Measurements from ENCODE around the gene ZCCHC10. TPM values are rescaled to one million over a fixed set of nuclear protein-coding genes. Genes with fewer than 3 reads are reported as not detected.
A peak's percentile ranks its signal among the peaks of the same experiment; 100 is the strongest.
"Not testable (repeated sequence)": the region's sequence is repeated elsewhere in the genome, so short reads cannot be mapped to it uniquely, and the experiment has no call there.

ZCCHC10 gene
- total RNA-seq, 2 experiments from 2014 or later, result 27.2 to 29.5 TPM

DNA sequence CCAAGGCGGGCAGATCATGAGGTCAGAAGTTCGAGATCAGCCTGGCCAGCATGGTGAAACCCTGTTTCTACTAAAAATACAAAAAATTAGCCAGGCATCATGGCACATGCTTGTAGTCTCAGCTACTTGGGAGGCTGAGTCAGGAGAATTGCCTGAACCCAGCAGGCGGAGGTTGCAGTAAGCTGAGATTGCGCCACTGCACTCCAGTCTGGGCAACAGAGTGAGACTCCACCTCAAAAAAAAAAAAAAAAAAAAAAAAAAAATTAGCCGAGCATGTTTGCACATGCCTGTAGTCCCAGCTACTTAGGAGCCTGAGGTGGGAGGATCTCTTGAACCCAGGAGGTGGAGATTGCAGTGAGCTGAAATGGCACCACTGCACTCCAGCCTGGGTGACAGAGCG lies 10.3 kb upstream of the ZCCHC10 start:
- CTCF ChIA-PET; H3K4me1 Mint-ChIP-seq (ENCODE audit: low read depth); H3K4me3 Mint-ChIP-seq; DNase-seq; H3K9me3 Mint-ChIP-seq (ENCODE audit: insufficient read depth); ATAC-seq; H3K27ac Mint-ChIP-seq; H3K36me3 Mint-ChIP-seq (ENCODE audit: low read depth); H3K27me3 Mint-ChIP-seq (ENCODE audit: low read depth): not testable (repeated sequence)
- POLR2A ChIA-PET, result interaction anchor here (1.4 kb wide), 1 partner anchor 15 kb away, joined by 4 read pairs; the partner anchor contains the start of gene HSPA4

DNA sequence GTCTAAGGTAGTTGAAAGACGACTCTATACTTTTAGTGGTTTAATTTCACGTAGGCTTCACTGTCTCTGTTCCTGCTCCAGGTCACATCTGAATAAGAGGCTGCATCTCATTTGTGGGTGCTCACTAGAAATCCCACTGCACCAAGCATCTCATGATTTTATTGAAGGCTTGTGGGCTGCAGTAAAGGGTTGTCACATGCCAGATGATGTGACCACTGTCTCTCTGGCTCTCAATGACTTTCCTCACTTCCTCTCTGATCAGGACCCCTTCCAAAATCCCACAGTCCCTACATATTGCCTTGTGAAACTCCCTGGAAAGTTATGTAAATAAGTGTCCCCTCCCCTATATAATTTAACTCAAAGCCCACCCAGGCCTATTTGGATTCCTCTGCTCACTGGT lies 8.9 kb upstream of the ZCCHC10 start:
- CTCF ChIA-PET, result no interaction called here
- H3K27me3 Mint-ChIP-seq (ENCODE audit: low read depth), result peaks cover 6% of the 10 kb centered on the region
- H3K4me3 Mint-ChIP-seq, result no peak overlapping the region
- POLR2A ChIA-PET, result interaction anchor here (1.4 kb wide), 1 partner anchor 16 kb away, joined by 4 read pairs; the partner anchor contains the start of gene HSPA4
- no peak overlapping the region for H3K27ac Mint-ChIP-seq
- H3K9me3 Mint-ChIP-seq (ENCODE audit: insufficient read depth), result no peaks in the 10 kb centered on the region
- no peak for DNase-seq
- peaks cover 7% of the 10 kb centered on the region for H3K4me1 Mint-ChIP-seq (ENCODE audit: low read depth)
- no peak for ATAC-seq
- H3K36me3 Mint-ChIP-seq (ENCODE audit: low read depth), result no peaks in the 10 kb centered on the region

GRCh38 chr5:133034064-133034463 lies 7.7 kb upstream of the ZCCHC10 start:
- H3K4me1 Mint-ChIP-seq (ENCODE audit: low read depth), result peaks cover 7% of the 10 kb centered on the region
- no peaks in the 10 kb centered on the region for H3K36me3 Mint-ChIP-seq (ENCODE audit: low read depth)
- peaks cover 6% of the 10 kb centered on the region for H3K27me3 Mint-ChIP-seq (ENCODE audit: low read depth)
- H3K4me3 Mint-ChIP-seq, result no peak overlapping the region
- DNase-seq, result no peak
- no peaks in the 10 kb centered on the region for H3K9me3 Mint-ChIP-seq (ENCODE audit: insufficient read depth)
- H3K27ac Mint-ChIP-seq, result no peak overlapping the region
- POLR2A ChIA-PET, result no interaction called here
- CTCF ChIA-PET, result no interaction called here
- ATAC-seq, result no peak

DNA sequence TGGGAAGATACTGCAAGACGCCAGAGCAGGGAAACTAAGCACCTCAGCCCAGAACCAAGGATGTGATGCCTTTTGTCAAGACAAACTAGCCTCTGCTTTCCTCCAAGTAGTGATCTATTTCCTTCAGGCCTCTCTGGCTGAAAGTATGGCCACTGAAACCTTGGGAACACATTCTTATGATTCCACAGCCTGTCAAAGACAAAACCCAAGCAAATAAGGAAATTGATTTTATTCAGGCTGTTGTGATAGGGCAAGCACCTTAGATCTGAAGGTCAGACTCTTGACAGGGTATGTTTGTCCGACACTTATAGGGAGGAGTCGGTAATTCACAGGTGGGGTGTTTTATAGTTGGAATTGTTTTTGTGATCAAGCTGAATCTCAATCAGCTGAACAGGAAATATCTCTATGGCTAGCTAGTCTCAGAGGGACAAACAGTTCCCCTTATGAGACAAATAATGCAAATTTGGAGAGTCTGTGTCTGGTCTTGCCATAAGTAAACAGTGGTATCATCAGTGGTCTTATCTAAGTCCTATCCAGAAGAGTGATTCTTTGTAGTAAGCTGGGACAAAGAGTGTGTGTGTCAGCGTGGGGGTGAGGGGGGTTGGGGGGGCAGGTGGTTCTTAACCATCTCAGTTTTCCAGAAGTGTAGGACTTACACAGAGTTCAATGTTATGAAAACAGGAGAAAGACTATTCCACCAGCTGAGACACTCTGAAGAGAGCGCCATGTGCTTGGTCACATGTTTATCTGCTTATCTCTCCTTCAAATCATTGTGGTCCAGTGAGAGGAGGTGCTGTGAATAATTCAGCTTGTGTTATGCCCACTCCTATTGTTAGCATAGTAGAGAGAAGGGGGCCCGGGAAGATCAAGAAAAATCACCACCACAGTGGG lies 6.7 kb upstream of the ZCCHC10 start:
- ChIA-PET POLR2A (interaction anchor here (0.6 to 2.7 kb wide), 2 partner anchors 18 to 39 kb away, joined by 5 to 10 read pairs; partner anchors contain the start of gene HSPA4), CTCF (no interaction called here)
- no peak overlapping the region for H3K27ac Mint-ChIP-seq
- ATAC-seq, result peak; percentile 75
- H3K4me1 Mint-ChIP-seq (ENCODE audit: low read depth), result peaks cover 7% of the 10 kb centered on the region
- H3K9me3 Mint-ChIP-seq (ENCODE audit: insufficient read depth), result no peaks in the 10 kb centered on the region
- H3K4me3 Mint-ChIP-seq, result no peak overlapping the region
- H3K27me3 Mint-ChIP-seq (ENCODE audit: low read depth), result peaks cover 5% of the 10 kb centered on the region
- no peaks in the 10 kb centered on the region for H3K36me3 Mint-ChIP-seq (ENCODE audit: low read depth)
- DNase-seq, result no peak

DNA sequence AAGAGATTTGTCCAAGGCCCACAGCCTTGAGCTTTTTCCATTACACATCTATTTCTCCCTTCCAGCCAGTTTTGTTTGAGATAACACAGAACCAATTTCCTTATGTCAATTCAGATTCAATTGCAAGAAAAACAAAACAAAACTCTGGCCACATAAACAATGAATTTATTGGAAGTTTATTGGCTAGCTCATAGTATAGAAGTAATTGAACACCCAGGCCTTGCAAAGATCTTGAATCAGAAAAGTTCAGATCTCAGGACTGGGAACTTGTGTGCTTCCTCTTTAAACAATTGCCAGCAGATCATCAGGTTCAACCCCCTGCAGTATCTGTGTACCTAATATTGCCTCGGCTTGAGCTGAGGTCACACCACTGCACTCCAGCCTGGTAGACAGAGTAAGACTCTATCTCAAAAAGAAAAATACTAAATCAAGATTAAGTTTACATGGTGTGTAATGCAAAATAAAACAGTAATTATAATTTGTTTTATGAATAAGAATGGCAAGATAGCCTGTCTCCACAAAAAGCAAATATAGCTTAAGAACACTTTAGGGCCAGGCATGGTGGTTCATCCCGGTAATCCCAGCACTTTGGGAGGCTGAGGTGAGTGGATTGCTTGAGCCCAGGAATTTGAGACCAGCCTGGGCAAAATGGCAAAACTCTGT lies 4.1 kb upstream of the ZCCHC10 start:
- ChIA-PET CTCF (interaction anchor here (1.0 kb wide), 1 partner anchor 69 kb away, joined by 3 read pairs; no protein-coding TSS in a partner anchor), POLR2A (interaction anchor here (2.7 kb wide), 1 partner anchor 21 kb away, joined by 10 read pairs; the partner anchor contains the start of gene HSPA4)
- peaks cover 13% of the 10 kb centered on the region for H3K4me1 Mint-ChIP-seq (ENCODE audit: low read depth)
- ATAC-seq (no peak), DNase-seq (no peak)
- H3K4me3 Mint-ChIP-seq, result no peak overlapping the region
- H3K27me3 Mint-ChIP-seq (ENCODE audit: low read depth), result peaks cover 5% of the 10 kb centered on the region
- no peak overlapping the region for H3K27ac Mint-ChIP-seq
- no peaks in the 10 kb centered on the region for H3K9me3 Mint-ChIP-seq (ENCODE audit: insufficient read depth)
- peaks cover 3% of the 10 kb centered on the region for H3K36me3 Mint-ChIP-seq (ENCODE audit: low read depth)

- no peak for DNase-seq
- ChIA-PET POLR2A (no interaction called here), CTCF (no interaction called here)
- Mint-ChIP-seq H3K27me3 (ENCODE audit: low read depth) (peaks cover 1% of the 10 kb centered on the region), H3K4me1 (ENCODE audit: low read depth) (peaks cover 20% of the 10 kb centered on the region), H3K9me3 (ENCODE audit: insufficient read depth) (no peaks in the 10 kb centered on the region), H3K36me3 (ENCODE audit: low read depth) (peaks cover 4% of the 10 kb centered on the region), H3K27ac (no peak overlapping the region), H3K4me3 (no peak overlapping the region)
- no peak for ATAC-seq
These were observed 3.1 kb upstream of the ZCCHC10 start for GRCh38 chr5:133029416-133029815.

DNA sequence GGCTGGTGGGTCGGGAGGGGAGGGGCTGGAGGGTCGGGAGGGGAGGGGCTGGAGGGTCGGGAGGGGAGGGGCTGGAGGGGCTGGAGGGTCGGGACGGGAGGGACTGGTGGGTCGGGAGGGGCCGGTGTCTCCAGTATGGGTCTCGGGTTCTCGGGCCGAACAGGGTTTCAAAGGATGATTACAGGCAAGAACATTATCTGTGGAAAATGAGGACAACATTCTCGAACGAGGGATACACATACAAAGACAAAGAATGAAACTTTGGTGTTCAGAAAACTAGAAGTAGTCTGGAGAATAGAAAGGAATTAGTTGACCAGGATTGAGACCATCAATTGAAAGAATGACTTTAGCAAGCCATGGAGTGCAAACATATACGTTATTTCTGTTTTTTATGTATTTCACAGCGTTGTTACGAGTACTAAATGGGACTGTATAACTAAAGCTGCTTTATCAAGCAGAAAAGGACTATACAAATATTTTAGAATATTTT lies 360 bp upstream of the ZCCHC10 start:
- H3K27ac Mint-ChIP-seq, result no peak overlapping the region

GRCh38 chr5:133019471-133019870 lies 6.9 kb downstream of the ZCCHC10 start:
- POLR2A ChIA-PET, result not testable (repeated sequence)
- H3K36me3 Mint-ChIP-seq (ENCODE audit: low read depth), result peaks cover 30% of the 10 kb centered on the region
- CTCF ChIA-PET, result interaction anchor here (0.7 to 1.4 kb wide), 2 partner anchors 60 to 1648 kb away, joined by 3 read pairs; no protein-coding TSS in a partner anchor

More for the DNA sequence above, 360 bp upstream of the ZCCHC10 start:
- Mint-ChIP-seq H3K4me1 (ENCODE audit: low read depth) (peaks cover 18% of the 10 kb centered on the region), H3K36me3 (ENCODE audit: low read depth) (peaks cover 8% of the 10 kb centered on the region), H3K27me3 (ENCODE audit: low read depth) (peaks cover 1% of the 10 kb centered on the region), H3K9me3 (ENCODE audit: insufficient read depth) (no peaks in the 10 kb centered on the region), H3K4me3 (peak overlapping the region; percentile 88)
- ATAC-seq (no peak), DNase-seq (no peak)
- ChIA-PET CTCF (interaction anchor here (0.7 kb wide), 1 partner anchor 120 kb away, joined by 3 read pairs; no protein-coding TSS in a partner anchor), POLR2A (interaction anchor here (4.4 kb wide), 1 partner anchor 25 kb away, joined by 32 read pairs; the partner anchor contains the start of gene HSPA4)

DNA sequence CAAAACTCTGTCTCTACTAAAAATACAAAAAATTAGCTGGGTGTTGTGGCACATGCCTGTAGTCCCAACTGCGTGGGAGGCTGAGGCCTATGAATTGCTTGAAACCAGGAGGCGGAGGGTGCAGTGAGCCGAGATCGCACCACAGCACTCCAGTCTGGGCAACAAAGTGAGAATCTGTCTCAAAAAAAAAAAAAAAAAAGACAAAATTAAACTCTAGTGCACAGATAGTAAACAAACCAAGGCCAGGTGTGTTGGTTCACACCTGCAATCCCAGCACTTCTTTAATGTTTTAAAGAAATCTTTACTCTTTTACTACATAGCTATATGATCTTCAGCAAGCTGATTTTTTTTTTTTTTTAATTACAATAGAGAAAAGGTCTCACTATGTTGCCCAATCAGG lies 8.4 kb downstream of the ZCCHC10 start:
- DNase-seq (no peak), ATAC-seq (no peak)
- CTCF ChIA-PET, result no interaction called here
- POLR2A ChIA-PET, result no interaction called here
- Mint-ChIP-seq H3K27me3 (ENCODE audit: low read depth) (no peaks in the 10 kb centered on the region), H3K9me3 (ENCODE audit: insufficient read depth) (no peaks in the 10 kb centered on the region), H3K36me3 (ENCODE audit: low read depth) (peaks cover 26% of the 10 kb centered on the region), H3K4me1 (ENCODE audit: low read depth) (no peaks in the 10 kb centered on the region), H3K4me3 (no peak overlapping the region), H3K27ac (no peak overlapping the region)

More at GRCh38 chr5:133019471-133019870, 6.9 kb downstream of the ZCCHC10 start:
- not testable (repeated sequence) for DNase-seq; H3K27ac Mint-ChIP-seq; H3K4me1 Mint-ChIP-seq (ENCODE audit: low read depth); H3K9me3 Mint-ChIP-seq (ENCODE audit: insufficient read depth); H3K4me3 Mint-ChIP-seq; ATAC-seq; H3K27me3 Mint-ChIP-seq (ENCODE audit: low read depth)

- Mint-ChIP-seq H3K4me1 (ENCODE audit: low read depth) (no peaks in the 10 kb centered on the region), H3K4me3 (no peak overlapping the region), H3K36me3 (ENCODE audit: low read depth) (peaks cover 28% of the 10 kb centered on the region), H3K27ac (no peak overlapping the region), H3K9me3 (ENCODE audit: insufficient read depth) (no peaks in the 10 kb centered on the region), H3K27me3 (ENCODE audit: low read depth) (no peaks in the 10 kb centered on the region)
- no peak for DNase-seq
- ChIA-PET POLR2A (no interaction called here), CTCF (no interaction called here)
- no peak for ATAC-seq
These were observed 10.9 kb downstream of the ZCCHC10 start for GRCh38 chr5:133015466-133015865.

GRCh38 chr5:133008455-133008854 lies 17.9 kb downstream of the ZCCHC10 start:
- H3K4me3 Mint-ChIP-seq; H3K4me1 Mint-ChIP-seq (ENCODE audit: low read depth); ATAC-seq; DNase-seq; H3K27me3 Mint-ChIP-seq (ENCODE audit: low read depth); H3K9me3 Mint-ChIP-seq (ENCODE audit: insufficient read depth); H3K27ac Mint-ChIP-seq; CTCF ChIA-PET: not testable (repeated sequence)
- peaks cover 16% of the 10 kb centered on the region for H3K36me3 Mint-ChIP-seq (ENCODE audit: low read depth)
- POLR2A ChIA-PET, result interaction anchor here (1.0 kb wide), 1 partner anchor 17 kb away, joined by 5 read pairs; the partner anchor contains the start of gene ZCCHC10

GRCh38 chr5:133006653-133007052 lies 19.7 kb downstream of the ZCCHC10 start:
- no peaks in the 10 kb centered on the region for H3K9me3 Mint-ChIP-seq (ENCODE audit: insufficient read depth)
- H3K4me1 Mint-ChIP-seq (ENCODE audit: low read depth), result no peaks in the 10 kb centered on the region
- DNase-seq (no peak), ATAC-seq (no peak)
- peaks cover 21% of the 10 kb centered on the region for H3K36me3 Mint-ChIP-seq (ENCODE audit: low read depth)
- ChIA-PET CTCF (no interaction called here), POLR2A (no interaction called here)
- H3K27ac Mint-ChIP-seq, result no peak overlapping the region
- H3K27me3 Mint-ChIP-seq (ENCODE audit: low read depth), result no peaks in the 10 kb centered on the region
- H3K4me3 Mint-ChIP-seq, result no peak overlapping the region
